WTC11 (cell line): ENCODE results near the gene NCOA1.

ENCODE experiments used
- ATF3 ChIP-seq: sonication (generic); formaldehyde crosslinking; conservative IDR thresholded peaks from 2 replicates; pipeline ENCODE4 v1.8.1; 2022; ENCODE audit warnings: mild to moderate bottlenecking, missing genetic modification reagents
- CBFB ChIP-seq: sonication (generic); formaldehyde crosslinking; IDR thresholded peaks from 2 replicates; pipeline ENCODE4 v1.8.1; 2022; ENCODE audit warnings: mild to moderate bottlenecking, low read depth, missing genetic modification reagents
- CTCF ChIP-seq: fragments of 200-600 bp; IDR thresholded peaks from 2 replicates; pipeline ENCODE4 v1.8.0; 2022; ENCODE audit warnings: antibody characterized with exemption
- ELF4 ChIP-seq: sonication (generic); formaldehyde crosslinking; IDR thresholded peaks from 2 replicates; pipeline ENCODE4 v1.8.1; 2022; ENCODE audit warnings: low read depth, mild to moderate bottlenecking, moderate library complexity, missing genetic modification reagents
- IRF2 ChIP-seq: sonication (generic); formaldehyde crosslinking; IDR thresholded peaks from 2 replicates; pipeline ENCODE4 v1.8.0; 2022; ENCODE audit warnings: low read depth, missing genetic modification reagents, borderline replicate concordance
- USF2 ChIP-seq: sonication (generic); formaldehyde crosslinking; IDR thresholded peaks from 2 replicates; pipeline ENCODE4 v1.8.1; 2023; ENCODE audit warnings: mild to moderate bottlenecking, missing genetic modification reagents, moderate library complexity
- ZBTB21 ChIP-seq: sonication (generic); formaldehyde crosslinking; IDR thresholded peaks from 2 replicates; pipeline ENCODE4 v1.8.1; 2023; ENCODE audit warnings: mild to moderate bottlenecking, missing genetic modification reagents, borderline replicate concordance

GRCh38 chr2:24501813-24502212 is 10.8 kb downstream of the NCOA1 start:
- TF ChIP-seq CBFB (CRISPR knock-in tag) (no peak), CTCF (no peak), ZBTB21 (no peak), USF2 (CRISPR knock-in tag) (no peak), IRF2 (CRISPR knock-in tag) (no peak), ATF3 (CRISPR knock-in tag) (no peak), ELF4 (CRISPR knock-in tag) (no peak)
